Thymus (tissue), 11 donors: ENCODE results near the gene IMMP2L. TPM values are rescaled to one million over a fixed set of nuclear protein-coding genes. Genes with fewer than 3 reads are reported as not detected.

Experiments
- DNase-seq, 9 donors: peaks; one replicate each; pipeline ENCODE4 v3.0.0-alpha.2; 2013; ENCODE audit warnings: low spot score in 9 of 9, low read depth in 6 of 9, missing footprints in 1 of 9
- H3K27ac ChIP-seq, 2 donors: one replicate each; pipeline ENCODE4 v1.5.1; 2013; ENCODE audit warnings: control low read depth in 1 of 2, low read depth in 1 of 2, low read length in 1 of 2, mild to moderate bottlenecking in 1 of 2, moderate library complexity in 1 of 2
- H3K27me3 ChIP-seq, 2 donors: one replicate each; pipeline ENCODE4 v1.5.1; 2013; ENCODE audit warnings: low read length in 1 of 2; ENCODE audit not compliant: control insufficient read depth in 2 of 2, insufficient read depth in 1 of 2
- H3K36me3 ChIP-seq, 2 donors: one replicate each; pipeline ENCODE4 v1.5.1; 2013; ENCODE audit warnings: low read length in 1 of 2, mild to moderate bottlenecking in 1 of 2, moderate library complexity in 1 of 2; ENCODE audit not compliant: control insufficient read depth in 2 of 2, insufficient read depth in 2 of 2
- H3K4me1 ChIP-seq, 2 donors: one replicate each; pipeline ENCODE4 v1.5.1; 2013; ENCODE audit warnings: low read length in 2 of 2; ENCODE audit not compliant: control insufficient read depth in 2 of 2, insufficient read depth in 2 of 2
- H3K4me3 ChIP-seq, 2 donors: one replicate each; pipeline ENCODE4 v1.5.1; 2013; ENCODE audit warnings: low read length in 2 of 2, control low read depth in 1 of 2, mild to moderate bottlenecking in 1 of 2
- H3K9me3 ChIP-seq, 2 donors: one replicate each; pipeline ENCODE4 v1.5.1; 2013; ENCODE audit warnings: low read length in 1 of 2, mild to moderate bottlenecking in 1 of 2; ENCODE audit not compliant: control insufficient read depth in 2 of 2, insufficient read depth in 1 of 2
- WGBS: extraction: QIAGEN DNeasy Blood & Tissue Kit; methylation state at CpG from one replicate; pipeline ENCODE4 v1.1.7; 2013; 5-methylcytosine and 5-hydroxymethylcytosine counted together
- polyA plus RNA-seq: library from polyadenylated mRNA; stranded (reverse); fragments of 200-250 nt; gene quantifications from one replicate; pipeline ENCODE4 v1.2.3, GENCODE V29; 2013
- total RNA-seq: library from RNA; stranded (reverse); fragments of 120-200 nt; gene quantifications from one replicate; pipeline ENCODE4 v1.2.4, GENCODE V29; 2013
- donor health status: healthy.

The IMMP2L gene
- total and polyA plus RNA-seq, 2 donors, result 11.0 to 12.8 TPM

DNA sequence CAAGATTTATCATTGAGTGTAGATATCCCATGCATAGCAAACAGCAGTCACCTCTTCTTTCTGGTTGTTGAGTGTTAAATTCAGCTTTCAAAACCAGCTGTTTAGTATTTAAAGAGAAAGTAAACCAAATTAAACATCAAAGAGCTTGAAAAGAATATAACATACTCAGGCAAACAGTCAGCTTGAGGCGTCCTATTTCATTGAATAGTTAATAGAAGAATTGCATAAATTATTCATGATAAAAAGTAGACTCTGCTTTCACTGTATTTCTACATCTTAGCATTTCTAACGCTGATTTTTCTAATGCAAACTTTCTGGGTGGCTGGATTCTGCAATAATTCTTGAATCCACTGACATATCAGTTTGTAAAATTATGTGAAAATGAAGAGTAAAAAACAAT lies 935.9 kb downstream of the IMMP2L start:
- Histone ChIP-seq H3K27ac (no peak overlapping the region), H3K27me3 (no peaks in the 10 kb centered on the region), H3K4me3 (no peak overlapping the region), H3K4me1 (no peaks in the 10 kb centered on the region), H3K36me3 (no peaks in the 10 kb centered on the region), H3K9me3 (peaks cover 0 to 3% of the 10 kb centered on the region in 2 donors)
- DNase-seq, result no peak
- WGBS, result 93% methylated on average over 2 of the region's 2 CpGs

DNA sequence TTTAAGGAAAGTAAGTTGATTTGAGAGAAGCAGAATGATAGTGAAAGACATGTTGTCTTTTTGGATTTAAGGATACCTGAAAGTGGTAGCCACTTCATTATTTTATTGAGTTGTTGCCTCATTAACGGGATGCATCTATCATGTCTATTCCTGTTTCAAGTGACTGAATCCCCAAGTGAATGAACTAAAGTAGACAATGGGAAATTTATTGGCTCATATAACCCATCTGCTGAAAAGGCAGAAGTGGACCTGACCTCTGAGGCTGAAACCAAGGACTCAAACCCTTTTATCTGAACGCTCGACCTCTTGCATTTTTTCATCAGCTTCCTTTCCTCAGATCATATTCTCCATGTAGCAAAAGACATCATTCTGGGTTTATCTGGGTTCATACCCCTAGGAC lies 937.0 kb downstream of the IMMP2L start:
- Histone ChIP-seq H3K4me3 (no peak overlapping the region), H3K36me3 (no peaks in the 10 kb centered on the region), H3K9me3 (no peaks in the 10 kb centered on the region), H3K27me3 (no peaks in the 10 kb centered on the region), H3K4me1 (no peaks in the 10 kb centered on the region), H3K27ac (no peak overlapping the region)
- DNase-seq, result no peak
- WGBS, result 96% methylated on average over 3 of the region's 3 CpGs

DNA sequence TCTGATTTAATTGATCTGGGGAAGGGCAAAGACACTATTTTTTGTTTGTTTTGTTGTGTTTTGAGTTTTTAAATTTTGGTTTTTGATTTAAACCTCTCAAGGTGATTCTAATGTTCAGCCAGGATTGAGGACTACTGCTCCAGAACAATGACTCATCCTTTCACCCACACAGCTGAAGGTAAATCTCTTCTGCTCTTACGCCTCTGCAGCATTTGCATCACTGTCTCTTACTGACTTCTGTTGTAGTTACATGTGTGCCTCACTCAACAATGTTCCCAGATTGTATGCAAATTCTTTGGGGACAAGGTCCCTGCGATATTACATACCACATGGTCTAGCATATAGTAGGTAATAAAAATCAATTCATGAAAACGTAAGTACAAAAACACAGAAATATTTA lies 938.9 kb downstream of the IMMP2L start:
- H3K9me3 ChIP-seq, result no peaks in the 10 kb centered on the region
- no peaks in the 10 kb centered on the region for H3K36me3 ChIP-seq
- H3K27ac ChIP-seq, result no peak overlapping the region
- no peaks in the 10 kb centered on the region for H3K4me1 ChIP-seq
- H3K27me3 ChIP-seq, result no peaks in the 10 kb centered on the region
- H3K4me3 ChIP-seq, result no peak overlapping the region
- no peak for DNase-seq
- WGBS, result 96% methylated on average over 3 of the region's 3 CpGs

DNA sequence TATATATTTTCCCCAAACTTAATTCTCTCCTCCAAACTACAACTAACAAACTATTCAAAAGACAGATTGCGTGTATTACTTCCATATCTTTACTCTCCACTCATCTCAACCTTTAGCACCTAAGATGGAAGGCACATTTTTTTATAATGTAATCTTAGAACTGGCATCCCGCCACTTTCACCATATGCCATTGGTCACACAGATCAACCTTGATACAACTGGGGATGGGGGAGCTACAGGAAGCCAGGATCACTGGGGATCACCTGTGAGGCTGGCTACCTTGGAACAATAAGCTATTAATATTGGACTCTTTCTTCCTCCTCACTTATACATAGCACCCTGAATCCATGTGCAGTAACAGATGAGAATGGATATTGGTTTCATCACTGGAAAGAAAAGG lies 941.0 kb downstream of the IMMP2L start:
- DNase-seq, result no peak
- H3K4me3 ChIP-seq, result no peak overlapping the region
- no peak overlapping the region for H3K27ac ChIP-seq
- 88% methylated on average over 2 of the region's 2 CpGs for WGBS
- no peaks in the 10 kb centered on the region for H3K9me3 ChIP-seq
- H3K27me3 ChIP-seq, result no peaks in the 10 kb centered on the region
- H3K4me1 ChIP-seq, result no peaks in the 10 kb centered on the region
- no peaks in the 10 kb centered on the region for H3K36me3 ChIP-seq

DNA sequence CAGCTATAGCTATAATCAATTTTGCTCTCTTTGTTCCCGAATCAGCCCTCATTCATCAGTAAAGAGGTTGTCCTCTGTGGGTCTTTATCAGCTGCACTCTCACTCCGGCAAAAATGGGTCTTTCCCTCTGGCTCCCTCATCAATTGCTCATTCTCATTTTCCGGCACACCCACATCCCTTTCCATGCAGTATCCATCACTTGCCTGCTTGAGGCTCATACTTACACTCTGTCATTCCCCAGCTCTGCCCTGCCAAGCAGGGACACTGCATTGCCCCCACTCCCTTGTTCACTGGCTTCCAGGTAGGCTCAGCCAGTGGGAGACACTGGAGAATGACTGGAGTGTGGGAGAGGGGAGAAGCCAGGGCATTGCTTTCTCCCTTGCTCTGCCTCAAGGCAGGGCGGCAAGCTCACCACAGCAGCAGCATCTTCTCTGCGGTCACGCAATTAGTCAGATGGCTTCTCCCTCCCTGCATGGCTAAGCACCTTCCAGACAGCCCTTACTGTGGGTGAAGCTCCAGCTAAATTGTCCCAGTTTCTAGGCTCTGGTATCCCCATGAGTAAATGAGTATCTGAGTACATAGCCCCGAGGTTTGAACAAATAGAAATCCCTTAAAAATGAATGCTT lies 942.1 kb downstream of the IMMP2L start:
- WGBS, result 95% methylated on average over 7 of the region's 7 CpGs
- DNase-seq, result no peak

More for the DNA sequence above, 942.1 kb downstream of the IMMP2L start:
- H3K4me1 ChIP-seq, result no peaks in the 10 kb centered on the region
- no peaks in the 10 kb centered on the region for H3K9me3 ChIP-seq
- no peaks in the 10 kb centered on the region for H3K27me3 ChIP-seq
- no peak overlapping the region for H3K4me3 ChIP-seq
- no peaks in the 10 kb centered on the region for H3K36me3 ChIP-seq
- H3K27ac ChIP-seq, result no peak overlapping the region
